A549 (cell line): ENCODE results near the gene LINGO3. TPM values are rescaled to one million over a fixed set of nuclear protein-coding genes. Genes with fewer than 3 reads are reported as not detected.

Experiments used
- ATAC-seq, 2 experiments: fragments of 200-7000 bp in 1 of 2; fragments of >200 bp in 1 of 2; cut with Nextera tagmentation in 1 of 2; cut with Tn5 transposase in 1 of 2; 3 replicates each; pipeline versions ENCODE4 v1.8.0 to v1.9.1; 2018 to 2020; ENCODE audit warnings: mild to moderate bottlenecking in 1 of 2, moderate library complexity in 1 of 2
- CTCF ChIA-PET: fragments of 300-600 bp; sonication (Branson Sonifier 250); formaldehyde crosslinking; extraction: SDS; loops from one replicate; lab custom pipeline; 2021; ENCODE audit warnings: antibody characterized with exemption, inconsistent platforms; lab: Yijun Ruan, JAX
- POLR2A ChIA-PET: fragments of 350-600 bp; formaldehyde crosslinking; extraction: SDS; loops from one replicate; lab custom pipeline; 2021; ENCODE audit warnings: antibody characterized with exemption, inconsistent platforms; lab: Yijun Ruan, JAX
- DNase-seq, 2 experiments: peaks; one replicate each; pipeline versions ENCODE4 v3.0.0 to v3.0.0-alpha.2; 2011 to 2016; ENCODE audit warnings: low read depth in 1 of 2, low spot score in 1 of 2
- FAIRE-seq: peaks from 2 replicates; lab custom pipeline; 2011; peaks lifted over from hg19 to GRCh38; lab: Jason Lieb, UNC
- H3K27ac ChIP-seq, 2 experiments: fragments of >200 bp; sonication (Bioruptor Twin); formaldehyde crosslinking; 3 replicates each; pipeline ENCODE4 v1.5.1; 2016 to 2017
- H3K4me1 ChIP-seq: fragments of >200 bp; sonication (Bioruptor Twin); formaldehyde crosslinking; 3 replicates; pipeline ENCODE4 v1.6.1; 2016
- H3K4me2 ChIP-seq: fragments of >200 bp; sonication (Bioruptor Twin); formaldehyde crosslinking; 3 replicates; pipeline ENCODE4 v1.6.1; 2016
- H3K4me3 ChIP-seq: fragments of >200 bp; sonication (Bioruptor Twin); formaldehyde crosslinking; 3 replicates; pipeline ENCODE4 v1.5.1; 2016
- H3K9me3 ChIP-seq: fragments of >200 bp; sonication (Bioruptor Twin); formaldehyde crosslinking; 3 replicates; pipeline ENCODE4 v1.6.1; 2016
- BHLHE40 ChIP-seq: IDR thresholded peaks from 2 replicates; pipeline ENCODE4 v1.6.1; 2012; ENCODE audit warnings: low read depth, low read length, inconsistent platforms
- CBX2 ChIP-seq: fragments of 200-600 bp; sonication (generic); IDR thresholded peaks from 2 replicates; pipeline ENCODE4 v1.6.1; 2016; ENCODE audit warnings: low read depth, mild to moderate bottlenecking, borderline replicate concordance
- CHD4 ChIP-seq: fragments of 200-600 bp; sonication (generic); IDR thresholded peaks from 2 replicates; pipeline ENCODE4 v1.6.1; 2016; ENCODE audit warnings: antibody characterized with exemption, mild to moderate bottlenecking, borderline replicate concordance
- EHF ChIP-seq: fragments of 250-450 bp; sonication (Bioruptor Pico); IDR thresholded peaks from 2 replicates; pipeline ENCODE4 v1.5.0; 2020; ENCODE audit warnings: mild to moderate bottlenecking
- EHMT2 ChIP-seq: fragments of 200-600 bp; sonication (generic); IDR thresholded peaks from 2 replicates; pipeline ENCODE4 v1.6.1; 2016; ENCODE audit warnings: antibody characterized with exemption, low read depth, mild to moderate bottlenecking, moderate library complexity
- FOSL2 ChIP-seq, 2 experiments: fragments of 450-650 bp in 1 of 2; fragments of >200 bp in 1 of 2; sonication (Bioruptor Twin) in 1 of 2; formaldehyde crosslinking; IDR thresholded peaks; 2 replicates each; pipeline versions ENCODE4 v1.5.0 to v1.6.1; 2016 to 2020; ENCODE audit warnings: mild to moderate bottlenecking in 1 of 2, moderate library complexity in 1 of 2
- FOXS1 ChIP-seq: fragments of 250-450 bp; sonication (Bioruptor Pico); IDR thresholded peaks from 2 replicates; pipeline ENCODE4 v1.5.0; 2020; ENCODE audit warnings: mild to moderate bottlenecking, moderate library complexity
- HDAC2 ChIP-seq: fragments of 200-600 bp; sonication (generic); IDR thresholded peaks from 2 replicates; pipeline ENCODE4 v1.6.1; 2016
- HEYL ChIP-seq: fragments of 250-450 bp; sonication (Bioruptor Pico); IDR thresholded peaks from 2 replicates; pipeline ENCODE4 v1.8.0; 2021; ENCODE audit warnings: mild to moderate bottlenecking, moderate library complexity
- HOXB5 ChIP-seq: fragments of 250-450 bp; sonication (Bioruptor Pico); IDR thresholded peaks from 2 replicates; pipeline ENCODE4 v1.5.0; 2020; ENCODE audit warnings: mild to moderate bottlenecking, moderate library complexity
- JUN ChIP-seq, 2 experiments: fragments of >200 bp; sonication (Bioruptor Twin); formaldehyde crosslinking; IDR thresholded peaks; 2 replicates in 1 of 2; 3 replicates in 1 of 2; pipeline ENCODE4 v1.6.1; 2016 to 2017
- KDM1A ChIP-seq: fragments of 200-600 bp; sonication (generic); IDR thresholded peaks from 2 replicates; pipeline ENCODE4 v1.6.1; 2016; ENCODE audit warnings: low read depth, mild to moderate bottlenecking
- NPAS2 ChIP-seq: fragments of 250-450 bp; sonication (Bioruptor Pico); IDR thresholded peaks from 2 replicates; pipeline ENCODE4 v1.8.0; 2022; ENCODE audit warnings: mild to moderate bottlenecking, moderate library complexity, borderline replicate concordance
- POLR2AphosphoS2 ChIP-seq: conservative IDR thresholded peaks from 2 replicates; pipeline ENCODE4 v1.6.1; 2012; ENCODE audit warnings: low read length, improper control_type of control experiment, inconsistent platforms
- RAD21 ChIP-seq, 2 experiments: fragments of >200 bp in 1 of 2; sonication (Bioruptor Twin) in 1 of 2; formaldehyde crosslinking in 1 of 2; IDR thresholded peaks in 1 of 2; conservative IDR thresholded peaks in 1 of 2; 2 replicates in 1 of 2; 3 replicates in 1 of 2; pipeline ENCODE4 v1.6.1; 2012 to 2018; ENCODE audit warnings: inconsistent platforms in 1 of 2
- RCOR1 ChIP-seq: fragments of 150-350 bp; IDR thresholded peaks from 2 replicates; pipeline ENCODE4 v1.6.1; 2014; ENCODE audit warnings: antibody characterized with exemption, low read length, low read depth
- RFX5 ChIP-seq: fragments of 450-650 bp; IDR thresholded peaks from 2 replicates; pipeline ENCODE4 v1.7.1; 2014; ENCODE audit warnings: antibody characterized with exemption, mild to moderate bottlenecking, moderate library complexity
- RNF2 ChIP-seq: fragments of 200-600 bp; sonication (generic); IDR thresholded peaks from 2 replicates; pipeline ENCODE4 v1.6.1; 2016; ENCODE audit warnings: low read depth, mild to moderate bottlenecking, antibody characterized with exemption, moderate library complexity, borderline replicate concordance
- ZFP36 ChIP-seq: fragments of 450-650 bp; IDR thresholded peaks from 2 replicates; pipeline ENCODE4 v1.6.1; 2014; ENCODE audit warnings: borderline replicate concordance; ENCODE audit not compliant: partially characterized antibody
- ZSCAN20 ChIP-seq: fragments of 250-450 bp; sonication (Bioruptor Pico); IDR thresholded peaks from 2 replicates; pipeline ENCODE4 v1.8.0; 2022; ENCODE audit warnings: mild to moderate bottlenecking, moderate library complexity
- WGBS: methylation state at CpG from one replicate; pipeline ENCODE4 v1.1.6; 2017; ENCODE audit errors: missing lambda C conversion rate; 5-methylcytosine and 5-hydroxymethylcytosine counted together
- polyA plus RNA-seq, 4 experiments: library from polyadenylated mRNA; depleted of rRNA in 3 of 4; stranded (reverse); fragments of >200 nt; fragmentation: RNase III in 1 of 4; extraction: RNeasy Plus Mini Kit Qiagen cat#74134 plus additional on column Dnase treatment in 1 of 4; gene quantifications; 2 replicates in 3 of 4; 3 replicates in 1 of 4; pipeline ENCODE4 v1.2.3, GENCODE V29; 2011 to 2017
- TF ChIP-seq, protein P1 (sequence below): fragments of 150-350 bp; IDR thresholded peaks from 2 replicates; pipeline ENCODE4 v1.6.1; 2014; ENCODE audit warnings: low read depth, mild to moderate bottlenecking, low read length
- TF ChIP-seq, protein P2 (sequence below): IDR thresholded peaks from 2 replicates; pipeline ENCODE4 v1.6.1; 2012
- TF ChIP-seq, protein P3 (sequence below): IDR thresholded peaks from 2 replicates; pipeline ENCODE4 v1.6.1; 2012

LINGO3 gene
- polyA plus RNA-seq, 2 of the 4 experiments (the other 2 are of a cell fraction): not detected

DNA sequence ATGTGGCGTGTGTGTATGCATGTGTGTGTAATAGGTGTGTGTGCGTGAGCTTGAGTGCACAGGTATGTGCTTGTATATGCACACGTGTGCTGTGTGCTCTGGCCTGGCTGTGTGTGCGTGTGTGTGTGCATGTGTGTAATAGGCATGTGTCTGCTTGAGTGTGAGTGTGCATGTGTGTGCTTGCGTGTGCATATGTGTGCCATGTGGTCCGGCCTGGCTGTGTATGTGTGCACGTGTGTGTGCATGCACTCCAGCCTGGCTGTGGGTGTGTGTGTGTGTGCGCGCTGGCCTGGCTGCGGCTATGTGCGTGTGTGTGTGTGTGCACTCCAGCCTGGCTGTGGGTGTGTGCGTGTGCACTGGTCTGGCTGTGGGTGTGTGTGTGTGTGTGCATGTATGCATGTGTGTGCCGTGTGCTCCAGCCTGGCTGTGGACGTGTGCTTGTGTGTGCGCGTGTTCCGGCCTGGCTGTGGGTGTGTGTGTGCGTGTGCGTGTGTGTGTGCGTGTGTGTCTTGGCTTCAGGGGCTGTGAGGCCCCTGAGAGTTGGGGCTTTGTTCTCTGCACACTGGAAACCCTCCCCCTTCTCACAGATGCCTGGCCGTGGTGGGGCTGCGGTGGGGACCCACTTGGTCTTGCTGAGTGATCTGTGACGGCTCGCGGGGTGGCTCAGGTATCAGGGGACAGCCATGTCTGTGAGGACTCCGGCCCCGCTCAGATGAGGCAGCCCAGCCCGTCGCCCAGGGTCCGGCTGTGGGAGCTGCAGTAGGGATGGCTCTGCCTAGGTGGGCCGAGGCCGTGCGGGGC lies 28.8 kb upstream of the LINGO3 start:
- TF ChIP-seq FOSL2 (IDR thresholded peaks at IDR 0.05) (no peak), FOSL2 (CRISPR knock-in tag; IDR thresholded peaks at IDR 0.05) (no peak), NPAS2 (CRISPR knock-in tag) (no peak), RNF2 (no peak), JUN (IDR thresholded peaks at IDR 0.05) (no peak), CBX2 (no peak), EHMT2 (no peak), EHF (CRISPR knock-in tag) (no peak), HDAC2 (no peak), FOXS1 (no peak), BHLHE40 (no peak), HEYL (no peak)
- TF ChIP-seq, protein P1, sequence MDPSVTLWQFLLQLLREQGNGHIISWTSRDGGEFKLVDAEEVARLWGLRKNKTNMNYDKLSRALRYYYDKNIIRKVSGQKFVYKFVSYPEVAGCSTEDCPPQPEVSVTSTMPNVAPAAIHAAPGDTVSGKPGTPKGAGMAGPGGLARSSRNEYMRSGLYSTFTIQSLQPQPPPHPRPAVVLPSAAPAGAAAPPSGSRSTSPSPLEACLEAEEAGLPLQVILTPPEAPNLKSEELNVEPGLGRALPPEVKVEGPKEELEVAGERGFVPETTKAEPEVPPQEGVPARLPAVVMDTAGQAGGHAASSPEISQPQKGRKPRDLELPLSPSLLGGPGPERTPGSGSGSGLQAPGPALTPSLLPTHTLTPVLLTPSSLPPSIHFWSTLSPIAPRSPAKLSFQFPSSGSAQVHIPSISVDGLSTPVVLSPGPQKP: no peak
- TF ChIP-seq, protein P2, sequence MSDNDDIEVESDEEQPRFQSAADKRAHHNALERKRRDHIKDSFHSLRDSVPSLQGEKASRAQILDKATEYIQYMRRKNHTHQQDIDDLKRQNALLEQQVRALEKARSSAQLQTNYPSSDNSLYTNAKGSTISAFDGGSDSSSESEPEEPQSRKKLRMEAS: no peak
- TF ChIP-seq, all 56 proteins: peak for 0
- Histone ChIP-seq H3K4me1 (no peaks in the 10 kb centered on the region), H3K4me3 (no peak overlapping the region), H3K27ac (no peak overlapping the region), H3K9me3 (no peaks in the 10 kb centered on the region), H3K4me2 (no peak overlapping the region)
- POLR2A ChIA-PET: no interaction called here
- DNase-seq (no peak), FAIRE-seq (no peak), ATAC-seq (no peak; a peak in 2 of 6 replicates)
- CTCF ChIA-PET: interaction anchor here (1.5 kb wide), 1 partner anchor 30 kb away, joined by 3 read pairs; no protein-coding TSS in a partner anchor
- 93% methylated on average over 25 of the region's 33 CpGs for WGBS

DNA sequence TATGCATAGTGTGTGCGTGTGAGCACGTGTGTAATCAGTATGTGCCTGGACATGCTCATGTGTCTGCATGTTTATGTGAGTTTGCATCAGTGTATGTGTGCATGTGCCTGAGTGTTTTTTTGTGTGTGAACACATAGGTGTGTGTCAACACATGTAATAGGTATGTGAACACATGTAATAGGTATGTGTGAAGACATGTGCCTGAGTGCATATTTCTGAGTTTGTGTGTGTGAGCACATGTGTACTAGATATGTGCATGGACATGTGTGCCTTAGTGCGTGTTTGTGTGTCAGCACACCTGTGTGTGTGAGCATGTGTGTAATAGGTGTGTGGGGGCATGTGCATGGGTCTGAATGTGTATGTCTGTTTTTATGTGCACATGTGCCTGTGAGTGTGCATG lies 27.9 kb upstream of the LINGO3 start:
- Histone ChIP-seq H3K4me3 (no peak overlapping the region), H3K4me1 (peaks cover 5% of the 10 kb centered on the region), H3K27ac (no peak overlapping the region), H3K9me3 (no peaks in the 10 kb centered on the region), H3K4me2 (no peak overlapping the region)
- TF ChIP-seq RFX5 (no peak), RNF2 (no peak), KDM1A (no peak), POLR2AphosphoS2 (no peak), RAD21 (conservative IDR thresholded peaks at IDR 0.05 in 1 of 2, IDR thresholded peaks at IDR 0.05 in 1 of 2) (no peak), ZSCAN20 (CRISPR knock-in tag) (no peak), RCOR1 (no peak), HOXB5 (CRISPR knock-in tag) (no peak), EHMT2 (no peak), ZFP36 (no peak), CHD4 (no peak)
- TF ChIP-seq, protein P3, sequence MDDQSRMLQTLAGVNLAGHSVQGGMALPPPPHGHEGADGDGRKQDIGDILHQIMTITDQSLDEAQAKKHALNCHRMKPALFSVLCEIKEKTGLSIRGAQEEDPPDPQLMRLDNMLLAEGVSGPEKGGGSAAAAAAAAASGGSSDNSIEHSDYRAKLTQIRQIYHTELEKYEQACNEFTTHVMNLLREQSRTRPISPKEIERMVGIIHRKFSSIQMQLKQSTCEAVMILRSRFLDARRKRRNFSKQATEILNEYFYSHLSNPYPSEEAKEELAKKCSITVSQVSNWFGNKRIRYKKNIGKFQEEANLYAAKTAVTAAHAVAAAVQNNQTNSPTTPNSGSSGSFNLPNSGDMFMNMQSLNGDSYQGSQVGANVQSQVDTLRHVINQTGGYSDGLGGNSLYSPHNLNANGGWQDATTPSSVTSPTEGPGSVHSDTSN: no peak
- FAIRE-seq (no peak), ATAC-seq (no peak), DNase-seq (no peak)
- ChIA-PET POLR2A (no interaction called here), CTCF (no interaction called here)
- WGBS: 100% methylated on average over 3 of the region's 3 CpGs
